Thyroid gland (tissue), 4 donors: ENCODE results near the gene TTC16. TPM values are rescaled to one million over a fixed set of nuclear protein-coding genes. Genes with fewer than 3 reads are reported as not detected.

Source experiments
- DNase-seq, 2 donors: peaks; one replicate each; pipeline ENCODE4 v3.0.0-alpha.2; 2019
- H3K27ac ChIP-seq, 3 donors: fragments of 200-600 bp; sonication (generic); 1 replicate in 2 of 3; 2 replicates in 1 of 3; pipeline ENCODE4 v1.5.1; 2016 to 2019; ENCODE audit warnings: mild to moderate bottlenecking in 1 of 3, moderate library complexity in 1 of 3
- H3K27me3 ChIP-seq: fragments of 200-600 bp; sonication (generic); one replicate; pipeline ENCODE4 v1.5.1; 2019
- H3K36me3 ChIP-seq, 2 donors: fragments of 200-600 bp; sonication (generic); one replicate each; pipeline ENCODE4 v1.5.1; 2016 to 2019
- H3K4me1 ChIP-seq, 2 donors: fragments of 200-600 bp; sonication (generic); one replicate each; pipeline ENCODE4 v1.5.1; 2017 to 2019
- H3K4me3 ChIP-seq, 3 donors: fragments of 200-600 bp; sonication (generic); replicated peaks in 1 of 3; 1 replicate in 2 of 3; 2 replicates in 1 of 3; pipeline ENCODE4 v1.5.1; 2016; ENCODE audit warnings: mild to moderate bottlenecking in 1 of 3
- H3K9me3 ChIP-seq: fragments of 200-600 bp; sonication (generic); one replicate; pipeline ENCODE4 v1.5.1; 2017
- CTCF ChIP-seq, 6 experiments: fragments of 200-600 bp in 3 of 6; fragments of 450-650 bp in 3 of 6; sonication (generic) in 3 of 6; IDR thresholded peaks; one replicate each; pipeline ENCODE4 v1.5.1; 2016 to 2019; ENCODE audit warnings: antibody characterized with exemption in 6 of 6, mild to moderate bottlenecking in 2 of 6, inconsistent platforms in 1 of 6, moderate library complexity in 1 of 6
- POLR2A ChIP-seq, 2 donors: fragments of 450-650 bp; IDR thresholded peaks; one replicate each; pipeline ENCODE4 v1.6.1; 2017; ENCODE audit warnings: antibody characterized with exemption in 2 of 2, mild to moderate bottlenecking in 2 of 2, moderate library complexity in 1 of 2
- WGBS, 2 donors: methylation state at CpG; one replicate each; pipeline ENCODE4 v1.1.5; 2017; 5-methylcytosine and 5-hydroxymethylcytosine counted together
- intact Hi-C: fragments of 100-400 bp; cut with DNase I; formaldehyde crosslinking; loops from one replicate; pipeline ENCODE4 v1.15.1; 2023
- total RNA-seq, 4 donors: library from RNA; depleted of rRNA; stranded (reverse); fragments of >200 nt; gene quantifications; one replicate each; pipeline ENCODE4 v1.2.3, GENCODE V29; 2016

Gene TTC16
- total RNA-seq, 4 donors from 2014 or later: 0.40 to 0.45 (median 0.44) TPM; not detected in 1

DNA sequence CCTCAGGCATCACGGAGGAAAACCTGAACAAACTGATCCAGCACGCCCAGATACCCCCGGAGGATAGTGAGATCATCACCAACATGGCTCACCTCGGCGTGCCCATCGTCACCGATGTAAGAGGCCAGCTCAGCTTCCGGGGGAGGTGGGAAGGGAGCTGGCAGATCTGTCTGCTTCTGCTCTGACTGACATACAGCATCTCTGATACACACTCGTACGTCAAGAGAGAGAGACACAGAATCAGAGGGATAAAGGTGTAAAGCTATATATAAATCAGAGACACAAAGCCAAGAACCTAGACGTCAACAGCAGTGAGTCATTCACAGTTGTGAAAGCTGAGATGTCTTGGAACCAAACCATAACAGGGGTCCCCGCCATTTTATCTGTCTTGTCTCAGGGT, 39.2 kb upstream of the TTC16 start:
- no peaks in the 10 kb centered on the region for H3K9me3 ChIP-seq
- no peak overlapping the region for H3K4me3 ChIP-seq
- H3K4me1 ChIP-seq: peaks cover 0 to under 1% of the 10 kb centered on the region in 2 donors
- no peaks in the 10 kb centered on the region for H3K27me3 ChIP-seq
- TF ChIP-seq CTCF (IDR thresholded peaks at IDR 0.05) (no peak), POLR2A (IDR thresholded peaks at IDR 0.05) (no peak)
- DNase-seq: no peak
- 92 to 94% methylated on average over 12 of the region's 12 CpGs for WGBS, 2 donors
- no peak overlapping the region for H3K27ac ChIP-seq
- intact Hi-C loops: no loop called here
- peaks cover 37 to 47% of the 10 kb centered on the region in 2 donors for H3K36me3 ChIP-seq

DNA sequence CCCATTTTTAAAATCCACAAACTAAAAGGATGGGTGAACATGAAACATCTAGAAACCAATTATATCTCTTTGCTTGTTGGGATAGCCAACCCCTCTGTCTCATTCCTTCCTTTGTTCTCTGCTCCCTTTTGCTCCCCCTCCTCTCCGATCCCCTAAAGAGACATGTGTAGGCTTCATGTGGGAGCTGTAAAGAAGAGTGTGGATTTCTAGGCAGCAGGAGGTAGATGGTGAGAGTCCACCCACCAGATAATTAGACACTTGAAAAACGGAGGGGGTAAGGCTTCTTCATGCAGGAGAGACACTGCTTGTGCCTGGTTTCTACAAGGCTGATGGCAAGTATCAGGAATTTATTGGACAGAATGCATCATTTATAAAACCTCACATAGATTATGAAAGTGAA, 36.4 kb upstream of the TTC16 start:
- 95% methylated on average over 2 of the region's 2 CpGs for WGBS, 2 donors
- intact Hi-C loops: no loop called here
- H3K36me3 ChIP-seq: peaks cover 30 to 36% of the 10 kb centered on the region in 2 donors
- TF ChIP-seq POLR2A (IDR thresholded peaks at IDR 0.05) (no peak), CTCF (IDR thresholded peaks at IDR 0.05) (no peak)
- peaks cover 0 to 12% of the 10 kb centered on the region in 2 donors for H3K4me1 ChIP-seq
- H3K27me3 ChIP-seq: no peaks in the 10 kb centered on the region
- H3K27ac ChIP-seq: no peak overlapping the region
- no peak overlapping the region for H3K4me3 ChIP-seq
- no peak for DNase-seq
- H3K9me3 ChIP-seq: no peaks in the 10 kb centered on the region

DNA sequence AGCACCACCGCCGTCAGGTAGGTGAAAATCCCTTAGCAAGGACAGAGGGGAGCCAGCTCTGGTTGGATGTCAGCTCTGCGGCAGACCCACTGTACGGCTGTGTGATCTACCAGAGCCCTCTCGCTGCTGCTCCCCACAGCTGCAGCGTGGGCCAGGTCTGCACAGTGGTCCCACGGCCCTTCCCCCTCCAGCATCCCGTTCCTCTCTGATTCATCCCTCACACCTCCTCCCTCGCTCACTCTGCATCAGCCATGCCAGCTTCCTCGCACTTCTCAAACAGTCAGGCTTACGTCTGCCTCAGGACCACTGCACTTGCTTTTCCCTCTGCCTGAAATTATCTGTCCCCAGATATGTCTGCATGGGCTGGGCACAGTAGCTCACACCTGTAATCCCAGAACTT, 35.7 kb upstream of the TTC16 start:
- H3K27me3 ChIP-seq: no peaks in the 10 kb centered on the region
- H3K36me3 ChIP-seq: peaks cover 33 to 36% of the 10 kb centered on the region in 2 donors
- no peak overlapping the region for H3K4me3 ChIP-seq
- H3K4me1 ChIP-seq: peaks cover 0 to 12% of the 10 kb centered on the region in 2 donors
- H3K9me3 ChIP-seq: no peaks in the 10 kb centered on the region
- no peak for DNase-seq
- WGBS, 2 donors: 90 to 94% methylated on average over 11 of the region's 11 CpGs
- H3K27ac ChIP-seq: no peak overlapping the region
- intact Hi-C loops: no loop called here
- TF ChIP-seq CTCF (IDR thresholded peaks at IDR 0.05) (no peak), POLR2A (IDR thresholded peaks at IDR 0.05) (no peak)

- peaks cover 33 to 36% of the 10 kb centered on the region in 2 donors for H3K36me3 ChIP-seq
- DNase-seq: no peak
Measured at GRCh38 chr9:127680846-127681245, 35.0 kb upstream of the TTC16 start.

More at GRCh38 chr9:127680846-127681245, 35.0 kb upstream of the TTC16 start:
- Histone ChIP-seq H3K27ac (no peak overlapping the region), H3K27me3 (no peaks in the 10 kb centered on the region), H3K4me3 (no peak overlapping the region), H3K9me3 (no peaks in the 10 kb centered on the region), H3K4me1 (peaks cover 0 to 12% of the 10 kb centered on the region in 2 donors)
- WGBS, 2 donors: 93 to 94% methylated on average over 9 of the region's 9 CpGs
- no peak for TF ChIP-seq POLR2A (IDR thresholded peaks at IDR 0.05)
- TF ChIP-seq CTCF (IDR thresholded peaks at IDR 0.05): no peak
- intact Hi-C loops: no loop called here
